HG03135 (cell line): ENCODE results near the gene RNF180.
A peak's percentile ranks its signal among the peaks of the same experiment; 100 is the strongest.

ENCODE experiments used
- ATAC-seq: cut with Tn5 transposase; IDR thresholded peaks from one replicate; pipeline ENCODE4 v1.9.1; 2021; ENCODE audit warnings: mild to moderate bottlenecking, moderate library complexity; ENCODE audit not compliant: unreplicated experiment

RNF180 gene

GRCh38 chr5:64165500-64166200, at the start of gene RNF180:
TSS of gene RNF180 (plus strand) at chr5:64165843. CDS start at chr5:64200808, 34,965 bp downstream.
- peak; percentile 54 for ATAC-seq

- no peak for ATAC-seq
These were observed 40.1 kb upstream of the RNF180 start for GRCh38 chr5:64125521-64125920.

GRCh38 chr5:64126202-64126741, 39.4 kb upstream of the RNF180 start:
- no peak for ATAC-seq

GRCh38 chr5:64140018-64140417, 25.6 kb upstream of the RNF180 start:
- ATAC-seq, result no peak

- ATAC-seq, result no peak
These were observed 21.0 kb upstream of the RNF180 start for GRCh38 chr5:64144425-64145215.

- no peak for ATAC-seq
These were observed 20.3 kb upstream of the RNF180 start for GRCh38 chr5:64145216-64145895.

GRCh38 chr5:64147379-64147778, 18.3 kb upstream of the RNF180 start:
- ATAC-seq, result no peak

- peak; percentile 49 for ATAC-seq
These were observed 17.7 kb upstream of the RNF180 start for GRCh38 chr5:64147849-64148441.

GRCh38 chr5:64149268-64149667, 16.4 kb upstream of the RNF180 start:
- ATAC-seq, result no peak

- no peak for ATAC-seq
These were observed 15.7 kb upstream of the RNF180 start for GRCh38 chr5:64149857-64150521.

- ATAC-seq, result no peak
These were observed 9.4 kb upstream of the RNF180 start for GRCh38 chr5:64156261-64156660.

- no peak for ATAC-seq
These were observed 6.8 kb upstream of the RNF180 start for GRCh38 chr5:64158827-64159226.

- no peak for ATAC-seq
These were observed 5.4 kb upstream of the RNF180 start for GRCh38 chr5:64160201-64160600.

- peak; percentile 46 for ATAC-seq
These were observed 4.2 kb upstream of the RNF180 start for GRCh38 chr5:64161420-64161819.

- no peak for ATAC-seq
These were observed 2.5 kb upstream of the RNF180 start for GRCh38 chr5:64163135-64163534.

GRCh38 chr5:64163746-64164145, 1.9 kb upstream of the RNF180 start:
- ATAC-seq, result no peak

- no peak for ATAC-seq
These were observed 1.5 kb upstream of the RNF180 start for GRCh38 chr5:64164166-64164565.

GRCh38 chr5:64165160-64165499, 513 bp upstream of the RNF180 start:
- no peak for ATAC-seq

GRCh38 chr5:64166201-64166959, 737 bp downstream of the RNF180 start:
- peak; percentile 26 for ATAC-seq

GRCh38 chr5:64176301-64176700, 10.7 kb downstream of the RNF180 start:
- ATAC-seq, result no peak
